GM18505 (cell line): ENCODE results near the gene NLK.
"Not testable (repeated sequence)": the region's sequence is repeated elsewhere in the genome, so short reads cannot be mapped to it uniquely, and the experiment has no call there.

ENCODE experiments used
- ATAC-seq: cut with Tn5 transposase; IDR thresholded peaks from one replicate; pipeline ENCODE4 v1.9.1; 2021; ENCODE audit not compliant: unreplicated experiment
- POLR2A ChIP-seq: IDR thresholded peaks from 4 replicates; pipeline ENCODE4 v1.6.1; 2011; ENCODE audit warnings: borderline replicate concordance; ENCODE audit not compliant: insufficient read depth, insufficient read length; ENCODE audit errors: extremely low read depth

Gene NLK

DNA sequence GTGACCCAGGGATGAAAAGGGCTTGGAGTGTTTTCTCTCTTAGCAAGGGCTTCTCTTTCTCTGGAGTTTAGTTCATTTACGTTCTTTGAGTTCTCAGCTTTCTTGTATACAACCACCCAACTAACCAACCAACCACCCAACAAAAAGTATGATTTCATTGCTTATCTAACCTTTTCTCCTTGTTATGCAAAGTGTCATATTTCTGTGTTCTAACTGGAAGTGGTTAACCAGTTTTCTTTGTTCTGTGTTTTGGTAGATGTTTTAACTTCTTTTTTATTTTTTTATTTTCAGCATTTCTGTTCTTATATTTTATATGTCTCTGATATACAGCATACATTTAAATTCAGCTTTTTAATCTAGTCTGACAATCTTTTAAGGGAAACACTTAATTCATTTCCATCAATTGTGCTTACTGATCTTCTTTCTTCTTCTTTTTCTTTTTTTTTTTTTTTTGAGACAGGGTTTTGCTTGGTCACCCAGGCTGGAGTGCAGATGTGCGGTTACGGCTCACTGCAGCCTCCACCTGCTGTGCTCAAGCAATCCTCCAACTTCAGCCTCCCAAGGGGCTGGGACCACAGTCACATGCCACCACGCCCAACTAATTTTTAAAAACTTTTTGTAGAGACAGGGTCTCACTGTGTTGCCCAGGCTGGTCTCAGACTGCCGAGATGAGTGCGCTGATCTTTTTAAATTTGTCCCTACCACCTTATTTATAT is 29.6 kb downstream of the NLK start:
- no peak for ATAC-seq

DNA sequence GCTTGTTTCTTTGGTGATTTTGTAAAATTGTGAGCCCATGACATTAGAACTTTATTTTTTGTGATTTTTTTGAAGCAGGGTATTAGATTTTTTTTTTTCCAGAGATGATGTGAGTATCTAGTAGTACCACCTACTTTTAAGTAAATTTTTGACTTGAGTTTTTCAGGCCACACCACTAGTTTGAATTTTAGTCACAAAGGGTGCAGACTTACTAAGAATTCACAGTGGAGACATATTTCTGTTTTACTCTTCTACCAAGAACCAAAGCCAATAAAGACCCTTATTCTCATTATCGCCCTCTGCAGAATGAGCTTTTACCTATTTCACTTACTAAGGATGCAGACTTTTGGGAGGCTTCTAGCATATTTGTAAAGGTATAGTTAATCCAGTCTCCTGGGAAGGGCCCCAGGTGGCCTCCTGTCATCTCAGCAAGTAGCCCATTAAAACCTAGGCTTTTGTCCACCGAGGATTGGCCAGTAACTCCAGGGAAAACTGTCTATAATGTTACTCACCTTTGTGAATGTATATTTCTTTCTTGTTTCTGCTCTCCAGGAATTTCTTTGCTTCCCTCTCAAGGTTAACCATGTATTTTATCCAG is 30.6 kb downstream of the NLK start:
- ATAC-seq, result no peak
- no peak for TF ChIP-seq POLR2A

More for the DNA sequence above, 29.6 kb downstream of the NLK start:
- no peak for TF ChIP-seq POLR2A

DNA sequence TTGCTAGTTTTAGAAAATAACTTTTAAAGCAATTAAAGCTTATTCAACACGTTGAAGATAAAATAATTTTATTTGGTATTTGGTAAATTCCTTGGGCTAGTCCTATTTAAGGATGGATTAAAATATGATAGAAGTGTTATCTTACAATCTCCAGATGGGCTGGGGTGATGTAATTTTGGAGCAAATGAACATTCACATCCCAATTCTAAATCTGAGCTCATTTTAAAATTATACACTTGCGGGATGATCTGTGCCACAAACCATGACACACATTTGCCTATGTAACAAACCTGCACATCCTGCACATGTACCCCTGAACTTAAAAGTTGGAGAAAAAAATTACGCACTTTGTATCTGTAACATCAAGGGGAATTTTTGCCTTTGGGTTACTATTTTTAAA is 31.5 kb downstream of the NLK start:
- TF ChIP-seq POLR2A, result no peak

DNA sequence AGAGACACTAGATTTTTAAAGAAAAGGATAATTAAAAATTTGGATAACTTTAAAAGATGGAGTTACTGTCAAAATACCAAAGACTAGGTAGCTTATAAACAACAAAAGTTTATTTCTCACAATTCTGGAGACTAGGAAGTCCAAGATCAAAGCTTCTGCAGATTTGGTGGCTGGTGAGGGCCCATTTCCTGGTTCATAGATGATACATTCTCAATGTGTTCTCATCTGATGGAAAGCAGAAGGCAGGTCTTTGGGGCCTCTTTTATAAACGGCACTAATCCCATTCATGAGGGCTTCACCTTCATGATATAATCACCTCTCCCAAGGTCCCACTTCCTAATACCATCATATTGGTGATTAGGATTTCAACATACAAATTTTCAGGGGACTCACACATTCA is 33.7 kb downstream of the NLK start:
- no peak for ATAC-seq
- TF ChIP-seq POLR2A, result no peak

More for the DNA sequence above, 31.5 kb downstream of the NLK start:
- no peak for ATAC-seq

DNA sequence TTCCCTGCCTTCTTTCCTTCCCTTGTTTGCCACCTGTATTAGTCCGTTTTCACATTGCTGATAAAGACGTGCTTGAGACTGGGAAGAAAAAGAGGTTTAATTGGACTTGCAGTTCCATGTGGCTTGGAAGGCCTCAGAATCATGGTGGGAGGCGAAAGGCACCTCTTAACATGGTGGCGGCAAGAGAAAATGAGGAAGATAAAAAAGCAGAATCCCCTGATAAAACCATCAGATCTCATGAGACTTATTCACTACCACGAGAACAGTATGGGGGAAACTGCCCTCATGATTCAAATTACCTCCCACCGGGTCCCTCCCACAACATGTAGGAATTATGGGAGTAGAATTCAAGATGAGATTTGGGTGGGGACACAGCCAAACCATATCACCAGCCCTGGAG is 34.7 kb downstream of the NLK start:
- not testable (repeated sequence) for ATAC-seq

DNA sequence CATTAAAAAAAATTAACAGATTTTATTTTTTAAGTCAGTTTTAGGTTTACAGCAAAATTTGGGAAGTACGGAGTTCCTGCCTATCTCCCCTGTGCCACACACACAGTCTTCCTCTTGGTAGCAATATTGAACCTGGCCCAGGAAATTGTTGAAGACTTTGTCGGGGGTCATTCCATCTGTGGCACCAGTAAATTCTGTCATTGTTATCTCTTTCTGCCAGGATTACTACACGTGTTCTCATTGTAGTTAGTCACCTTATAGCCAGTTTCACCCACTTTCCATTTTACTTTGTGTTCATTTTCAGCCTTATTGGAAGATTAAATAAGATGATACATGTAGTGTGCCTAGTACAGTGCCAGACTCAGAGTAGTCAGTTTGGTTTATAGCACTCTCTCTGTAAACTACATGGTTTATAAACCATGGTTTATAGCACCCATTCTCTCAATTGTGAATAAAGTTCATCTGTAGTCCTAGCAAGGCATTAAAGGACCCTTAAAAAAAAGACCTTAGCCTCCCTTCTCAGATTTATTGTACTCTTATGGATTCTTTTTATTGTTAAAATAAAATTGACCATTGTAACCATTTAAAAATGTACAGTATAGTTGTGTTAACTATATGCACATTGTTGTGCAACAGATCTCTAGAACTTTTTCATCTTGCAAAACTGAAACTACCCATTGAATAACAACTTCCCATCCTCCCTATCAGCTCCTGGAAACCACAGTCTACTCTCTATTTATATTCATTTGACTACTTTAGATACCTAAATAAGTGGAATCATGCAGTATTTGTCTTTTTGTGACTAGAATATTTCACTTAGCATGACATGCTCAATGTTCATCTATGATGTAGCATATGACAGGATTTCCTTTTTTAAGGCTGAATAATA is 36.1 kb downstream of the NLK start:
- no peak for ATAC-seq

DNA sequence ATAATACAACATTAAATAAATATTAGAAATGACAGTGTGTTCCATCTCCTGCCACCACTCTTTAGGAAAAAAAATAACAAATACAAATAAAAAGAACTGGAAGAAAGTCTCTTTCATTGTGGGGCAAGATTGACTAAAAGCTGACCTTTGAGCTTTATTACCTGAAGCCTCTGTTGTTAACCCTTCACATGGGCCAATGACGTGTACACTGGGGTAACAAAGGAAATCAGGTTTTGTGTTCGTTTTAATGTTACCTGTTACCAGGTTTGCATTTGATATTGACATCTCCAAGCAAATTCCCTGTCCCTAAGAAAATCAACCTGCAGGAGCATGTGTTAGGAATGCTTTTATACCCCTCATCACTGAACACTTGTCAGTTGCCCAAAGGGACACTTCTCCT is 39.0 kb downstream of the NLK start:
- ATAC-seq, result no peak

More for the DNA sequence above, 36.1 kb downstream of the NLK start:
- no peak for TF ChIP-seq POLR2A

DNA sequence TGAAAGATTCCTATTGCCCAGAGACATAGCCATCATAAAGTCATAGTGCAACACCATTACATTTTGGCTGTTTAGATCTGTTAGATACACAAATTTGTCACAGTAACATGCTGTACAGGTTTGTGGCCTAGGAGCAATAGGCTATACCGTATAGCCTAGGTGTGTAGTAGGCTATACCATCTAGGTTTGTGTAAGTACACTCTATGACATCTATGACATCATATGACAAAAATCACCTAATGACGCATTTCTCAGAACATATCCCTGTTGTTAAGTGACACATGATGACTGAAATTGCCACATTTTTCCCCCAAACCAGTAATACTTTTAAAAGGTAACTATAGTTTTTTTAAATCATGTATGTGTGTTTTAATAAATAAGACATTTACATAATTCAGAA is 43.3 kb downstream of the NLK start:
- ATAC-seq, result no peak

More for the DNA sequence above, 39.0 kb downstream of the NLK start:
- TF ChIP-seq POLR2A, result no peak

DNA sequence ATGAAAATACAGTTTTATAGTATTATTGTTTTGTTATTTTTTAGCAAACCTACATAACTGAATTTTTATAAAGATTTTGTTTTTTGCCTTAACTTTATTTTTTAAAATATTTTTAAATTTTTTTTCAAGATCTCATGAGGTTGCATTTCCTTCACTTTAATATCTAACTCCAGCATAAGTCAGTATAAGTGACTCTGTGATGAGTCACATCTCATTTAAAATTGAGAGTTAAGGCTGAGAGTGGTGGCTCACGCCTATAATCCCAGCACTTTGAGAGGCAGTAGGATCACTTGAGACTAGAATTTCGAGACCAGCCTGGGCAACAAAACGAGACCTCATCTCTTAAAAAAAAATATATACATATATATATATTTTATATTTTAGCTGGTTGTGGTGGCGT is 44.0 kb downstream of the NLK start:
- no peak for TF ChIP-seq POLR2A
- no peak for ATAC-seq

More for the DNA sequence above, 43.3 kb downstream of the NLK start:
- no peak for TF ChIP-seq POLR2A

DNA sequence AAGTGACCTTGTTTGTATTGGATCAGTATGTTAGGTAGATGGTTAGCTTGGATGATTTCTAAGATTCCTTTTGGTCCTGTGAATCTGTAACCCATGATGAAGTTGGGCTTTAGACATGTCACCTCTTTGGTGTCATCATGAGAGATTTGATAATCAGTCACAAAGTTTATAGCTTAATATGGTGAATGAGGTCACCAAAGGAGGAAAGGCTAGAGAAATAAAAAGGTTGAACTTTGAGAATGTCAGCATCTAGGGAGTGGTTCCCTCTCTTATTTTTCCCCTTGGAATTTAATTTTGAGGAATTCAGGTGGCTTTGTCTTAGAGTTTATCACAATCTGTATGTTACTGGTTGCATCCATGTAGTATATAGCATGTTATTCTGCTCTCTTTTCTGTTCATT is 45.3 kb downstream of the NLK start:
- no peak for ATAC-seq
- TF ChIP-seq POLR2A, result no peak

DNA sequence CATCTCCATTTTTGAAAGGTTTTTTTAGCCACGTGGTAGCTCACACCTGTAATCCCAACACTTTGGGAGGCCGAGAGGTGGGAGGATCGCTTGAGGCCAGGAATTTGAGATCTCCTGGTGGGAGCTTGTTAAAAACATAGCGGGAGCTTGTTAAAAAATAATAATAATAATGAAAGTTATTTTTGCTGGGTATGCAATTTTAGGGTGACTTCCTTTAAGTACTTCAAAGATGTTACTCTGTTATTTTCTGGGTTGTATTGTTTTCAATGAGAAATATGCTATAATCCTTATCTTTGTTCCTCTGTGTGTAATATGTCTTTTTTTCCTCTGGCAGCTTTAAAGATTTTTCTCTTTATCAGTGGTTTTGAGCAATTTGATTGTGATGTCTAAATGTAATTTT is 48.1 kb downstream of the NLK start:
- TF ChIP-seq POLR2A, result no peak
- no peak for ATAC-seq

DNA sequence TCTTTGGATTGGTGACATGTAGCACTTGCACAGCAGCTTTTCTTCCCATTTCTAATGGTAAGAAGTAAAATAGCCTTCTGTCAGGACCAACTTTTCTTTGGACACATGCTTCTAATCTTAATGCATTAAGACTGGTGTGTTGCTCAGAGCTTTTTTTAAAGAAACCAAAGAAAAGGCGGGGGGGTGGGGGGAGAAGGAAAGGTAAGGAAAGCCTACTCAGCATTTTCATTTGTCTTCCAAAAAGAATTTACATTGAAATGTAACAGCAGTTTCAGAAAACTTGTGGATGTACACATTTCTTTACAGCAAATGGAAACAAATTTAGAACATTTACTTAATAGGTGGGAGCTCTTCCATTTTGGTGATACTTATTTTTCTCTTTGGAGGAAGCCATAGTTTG is 49.6 kb downstream of the NLK start:
- TF ChIP-seq POLR2A, result no peak
- ATAC-seq, result no peak

DNA sequence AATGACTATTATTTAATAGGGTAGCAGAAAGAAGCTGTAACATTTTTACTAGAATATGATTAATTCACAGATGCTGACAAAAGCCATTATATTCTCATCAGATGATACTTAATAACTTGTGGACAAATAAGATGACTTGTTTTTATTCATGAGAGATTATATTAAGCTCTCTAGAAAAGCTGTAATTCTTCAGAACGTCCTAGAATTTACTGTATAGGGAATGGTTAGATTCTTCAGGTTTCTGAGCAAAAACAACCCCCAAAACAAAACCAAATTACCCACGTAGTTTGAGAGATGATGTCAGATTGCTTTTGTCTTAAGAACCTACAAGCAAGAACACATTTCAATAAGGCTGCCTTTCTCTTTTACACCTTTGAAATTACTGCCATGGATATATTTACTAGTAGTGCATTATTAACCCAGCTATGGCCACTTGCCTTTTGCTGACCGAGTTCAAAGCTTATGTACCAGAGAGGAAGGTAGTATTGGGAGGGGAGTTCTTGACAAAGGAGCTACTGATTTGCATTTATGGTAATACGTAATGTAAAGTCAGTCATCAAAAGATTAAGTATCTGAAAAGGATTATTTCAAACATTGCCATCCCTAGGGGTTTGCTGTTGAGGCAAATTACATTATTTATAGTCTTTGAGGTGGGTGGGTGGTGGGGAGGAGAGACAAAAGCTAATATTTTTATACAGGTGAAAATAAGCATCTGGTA is 51.7 kb downstream of the NLK start:
- no peak for ATAC-seq
- no peak for TF ChIP-seq POLR2A
